ENCODE measurements around the gene FILIP1L.

FILIP1L gene

DNA sequence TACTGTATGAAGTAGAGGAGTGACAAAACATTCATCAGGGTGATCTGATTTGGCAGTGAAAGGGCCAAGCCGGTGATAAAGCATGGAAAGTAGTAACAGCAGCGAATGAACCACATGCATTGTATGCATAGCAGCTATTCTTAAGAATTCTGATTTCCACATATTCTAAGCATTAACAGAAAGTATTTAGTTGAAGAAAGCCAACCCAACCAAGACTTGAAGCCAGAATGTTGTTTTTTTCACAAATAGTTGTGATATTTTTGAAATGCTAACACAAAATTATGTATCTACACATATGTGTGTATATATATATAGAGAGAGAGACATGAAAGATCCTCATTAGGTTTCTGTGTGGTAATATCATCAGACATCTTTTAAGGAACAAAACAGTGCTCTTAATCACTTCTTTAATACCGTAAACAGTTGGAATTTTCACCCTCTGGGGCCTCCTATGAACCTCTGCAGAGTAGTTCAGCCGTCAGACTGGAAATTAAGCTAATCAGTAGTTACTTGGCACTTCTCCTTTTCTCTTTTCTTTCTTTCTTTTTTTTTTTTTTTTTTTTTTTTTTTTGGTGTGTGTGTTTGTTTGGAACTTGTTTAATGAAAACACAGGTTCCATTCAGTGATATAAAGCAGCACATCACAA is 157.0 kb downstream of the FILIP1L start:
- in situ Hi-C loops (cut with MboI; ENCODE audit: low sequenced_read_pairs): no loop called here

DNA sequence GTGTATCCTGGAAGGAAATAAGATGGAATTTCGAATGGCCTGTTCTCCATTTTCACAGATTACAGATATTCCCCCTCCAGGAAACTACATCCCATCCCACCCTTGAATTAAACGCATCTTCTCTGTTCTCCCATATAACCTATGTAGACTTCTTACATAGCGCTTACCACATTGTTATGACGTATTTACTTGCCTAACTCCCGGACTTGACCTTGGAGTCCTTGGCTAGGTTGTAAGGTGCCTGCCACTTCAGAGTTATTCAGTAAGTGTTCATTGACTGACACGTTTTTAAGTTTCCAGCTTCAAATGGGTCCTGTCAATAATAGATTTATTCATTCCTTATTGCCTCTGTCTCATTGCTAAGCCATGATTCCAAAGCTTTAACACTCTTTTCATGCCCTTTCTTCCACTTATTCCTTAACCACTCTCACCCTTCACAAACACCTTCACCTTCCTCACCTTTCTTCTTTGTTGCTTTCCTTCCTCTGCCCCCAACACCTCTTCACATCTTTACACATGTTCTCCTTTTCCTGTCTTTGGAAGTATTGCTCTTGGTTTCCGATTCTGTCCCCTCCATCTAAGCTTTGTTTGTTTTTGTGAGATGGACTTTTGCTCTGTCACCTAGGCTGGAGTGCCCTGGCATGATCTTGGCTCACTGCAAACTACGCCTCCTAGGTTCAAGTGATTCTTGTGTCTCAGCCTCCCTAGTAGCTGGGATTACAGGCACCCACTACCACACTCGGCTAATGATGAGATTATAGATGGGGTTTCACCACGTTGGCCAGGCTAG is 158.3 kb downstream of the FILIP1L start:
- in situ Hi-C loops (cut with MboI; ENCODE audit: low sequenced_read_pairs): no loop called here

DNA sequence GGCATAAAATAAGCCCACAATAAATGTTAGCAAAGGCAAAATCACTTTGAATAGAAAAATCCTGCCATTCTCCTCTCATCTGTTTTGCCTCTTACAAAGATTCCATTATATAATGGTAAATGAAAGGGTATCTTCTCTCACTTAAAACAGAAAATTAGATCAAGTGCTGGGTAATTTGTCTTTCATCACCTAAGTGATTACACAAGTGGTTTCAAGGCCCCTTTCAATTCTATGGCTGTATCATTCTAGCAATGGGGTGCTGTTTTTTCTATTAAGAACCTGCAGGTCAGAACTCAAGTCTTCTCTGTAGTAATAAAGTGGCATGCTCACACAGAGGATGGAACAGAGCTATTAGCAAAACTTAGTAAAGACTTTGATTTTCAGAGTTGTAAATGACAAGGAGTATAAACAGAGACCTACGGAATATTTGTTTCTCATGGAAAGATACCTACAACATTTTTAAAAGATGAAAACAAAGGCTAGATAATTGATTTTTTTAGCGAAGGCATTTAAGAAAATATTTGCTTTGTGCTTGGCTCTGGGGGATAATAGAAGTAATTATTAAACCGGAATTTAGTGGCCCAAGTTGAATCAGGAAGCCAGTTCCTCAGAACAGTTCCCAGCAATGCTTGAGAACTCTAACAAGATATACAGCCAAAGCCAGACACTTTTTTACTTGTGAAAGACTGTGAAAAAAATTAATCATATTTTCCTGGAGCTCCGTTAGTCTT is 159.2 kb downstream of the FILIP1L start:
- in situ Hi-C loops (cut with MboI; ENCODE audit: low sequenced_read_pairs): no loop called here

- in situ Hi-C loops (cut with MboI; ENCODE audit: low sequenced_read_pairs): no loop called here
Observed at GRCh38 chr3:99953596-99953995, 160.7 kb downstream of the FILIP1L start.

- in situ Hi-C loops (cut with MboI; ENCODE audit: low sequenced_read_pairs): no loop called here
Observed at GRCh38 chr3:99952306-99952705, 162.0 kb downstream of the FILIP1L start.

DNA sequence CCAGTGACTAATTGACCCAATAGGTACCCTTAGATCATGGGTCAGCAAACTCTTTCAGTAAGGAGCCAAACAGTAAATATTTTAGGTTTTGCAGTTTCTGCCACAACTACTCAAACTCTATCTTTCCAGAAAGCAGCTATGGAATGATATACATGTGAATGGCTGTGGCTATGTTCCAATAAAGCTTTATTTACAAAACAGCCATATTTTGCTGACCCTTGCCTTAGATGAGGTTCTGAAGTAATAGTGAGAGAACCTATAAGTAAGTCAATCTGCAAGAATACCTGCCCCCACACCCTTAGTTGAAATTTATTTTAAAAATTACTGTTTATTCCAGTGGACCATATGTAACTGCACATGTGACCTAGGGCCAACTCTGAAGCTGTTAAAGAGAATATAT is 162.6 kb downstream of the FILIP1L start:
- in situ Hi-C loops (cut with MboI; ENCODE audit: low sequenced_read_pairs): no loop called here

GRCh38 chr3:99950921-99951320 is 163.4 kb downstream of the FILIP1L start:
- in situ Hi-C loops (cut with MboI; ENCODE audit: low sequenced_read_pairs): no loop called here

GRCh38 chr3:99949956-99950670 is 164.2 kb downstream of the FILIP1L start:
- in situ Hi-C loops (cut with MboI; ENCODE audit: low sequenced_read_pairs): no loop called here

GRCh38 chr3:99948467-99949089 is 165.7 kb downstream of the FILIP1L start:
- in situ Hi-C loops (cut with MboI; ENCODE audit: low sequenced_read_pairs): no loop called here

GRCh38 chr3:99947356-99947755 is 166.9 kb downstream of the FILIP1L start:
- in situ Hi-C loops (cut with MboI; ENCODE audit: low sequenced_read_pairs): no loop called here

GRCh38 chr3:99945328-99945995 is 168.8 kb downstream of the FILIP1L start:
- in situ Hi-C loops (cut with MboI; ENCODE audit: low sequenced_read_pairs): no loop called here

- in situ Hi-C loops (cut with MboI; ENCODE audit: low sequenced_read_pairs): no loop called here
Observed at GRCh38 chr3:99943931-99944761, 170.2 kb downstream of the FILIP1L start.

DNA sequence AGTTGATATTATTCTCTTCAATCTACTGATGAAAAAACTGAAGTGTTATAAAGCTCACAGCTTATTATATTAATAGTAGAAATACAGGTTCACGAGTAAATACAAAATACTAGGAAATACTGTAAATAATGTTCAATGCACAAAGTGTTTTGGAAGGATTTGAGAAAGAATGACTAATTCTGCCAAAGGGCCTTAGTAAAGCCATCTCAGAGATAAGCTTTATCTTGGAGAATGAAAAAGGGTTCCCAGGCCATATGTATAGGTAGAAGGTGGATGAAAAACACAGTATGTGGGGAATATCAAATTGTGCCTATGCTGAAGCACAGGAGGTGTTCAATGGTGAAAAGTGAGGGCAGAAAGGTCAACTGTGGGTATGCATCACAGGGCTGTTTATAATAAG is 173.1 kb downstream of the FILIP1L start:
- in situ Hi-C loops (cut with MboI; ENCODE audit: low sequenced_read_pairs): no loop called here

- in situ Hi-C loops (cut with MboI; ENCODE audit: low sequenced_read_pairs): no loop called here
Observed at GRCh38 chr3:99940350-99940749, 174.0 kb downstream of the FILIP1L start.

DNA sequence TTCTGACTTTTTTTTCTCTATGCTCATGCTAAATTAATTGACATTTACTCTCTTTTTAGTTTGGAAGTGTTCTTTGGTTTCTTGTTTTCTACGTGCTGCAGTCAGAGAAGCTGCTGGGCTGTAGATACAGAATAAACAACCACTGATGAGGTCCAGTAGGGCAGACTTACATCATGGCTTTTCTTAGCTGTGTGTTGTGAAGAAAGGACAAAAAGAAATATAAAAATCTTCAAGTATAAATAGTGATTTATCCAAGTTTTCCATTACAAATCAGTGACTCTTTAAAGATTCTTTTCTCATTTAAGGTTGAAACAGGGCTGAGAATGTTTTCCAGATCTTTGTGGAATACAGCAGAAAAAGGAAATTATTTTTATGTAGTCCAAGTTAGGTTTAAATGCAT is 174.4 kb downstream of the FILIP1L start:
- in situ Hi-C loops (cut with MboI; ENCODE audit: low sequenced_read_pairs): no loop called here

GRCh38 chr3:99938270-99938911 is 175.9 kb downstream of the FILIP1L start:
- in situ Hi-C loops (cut with MboI; ENCODE audit: low sequenced_read_pairs): no loop called here

GRCh38 chr3:99934975-99935797 is 179.1 kb downstream of the FILIP1L start:
- in situ Hi-C loops (cut with MboI; ENCODE audit: low sequenced_read_pairs): no loop called here

All from HL-60/S4 treated with retinoic acid at 250 ng/mL for 4 days and 3 days (cell line).